GM19395 (cell line): ENCODE data around the gene PCDHA2.
"Not testable (repeated sequence)": the region's sequence is repeated elsewhere in the genome, so short reads cannot be mapped to it uniquely, and the experiment has no call there.

Experiments used
- ATAC-seq: cut with Tn5 transposase; IDR thresholded peaks from one replicate; pipeline ENCODE4 v1.9.1; 2021; ENCODE audit warnings: mild to moderate bottlenecking, moderate library complexity; ENCODE audit not compliant: unreplicated experiment

Gene PCDHA2

DNA sequence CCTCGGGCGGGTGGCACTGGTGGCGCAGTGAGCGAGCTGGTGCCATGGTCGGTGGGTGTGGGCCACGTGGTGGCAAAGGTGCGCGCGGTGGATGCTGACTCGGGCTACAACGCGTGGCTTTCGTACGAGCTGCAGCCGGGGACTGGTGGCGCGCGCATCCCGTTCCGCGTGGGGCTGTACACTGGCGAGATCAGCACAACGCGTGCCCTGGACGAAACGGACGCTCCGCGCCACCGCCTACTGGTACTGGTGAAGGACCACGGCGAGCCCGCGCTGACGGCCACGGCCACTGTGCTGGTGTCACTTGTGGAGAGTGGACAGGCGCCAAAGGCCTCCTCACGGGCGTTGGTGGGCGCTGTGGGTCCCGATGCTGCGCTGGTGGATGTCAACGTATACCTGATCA is 14.2 kb downstream of the PCDHA2 start:
- ATAC-seq = no peak

DNA sequence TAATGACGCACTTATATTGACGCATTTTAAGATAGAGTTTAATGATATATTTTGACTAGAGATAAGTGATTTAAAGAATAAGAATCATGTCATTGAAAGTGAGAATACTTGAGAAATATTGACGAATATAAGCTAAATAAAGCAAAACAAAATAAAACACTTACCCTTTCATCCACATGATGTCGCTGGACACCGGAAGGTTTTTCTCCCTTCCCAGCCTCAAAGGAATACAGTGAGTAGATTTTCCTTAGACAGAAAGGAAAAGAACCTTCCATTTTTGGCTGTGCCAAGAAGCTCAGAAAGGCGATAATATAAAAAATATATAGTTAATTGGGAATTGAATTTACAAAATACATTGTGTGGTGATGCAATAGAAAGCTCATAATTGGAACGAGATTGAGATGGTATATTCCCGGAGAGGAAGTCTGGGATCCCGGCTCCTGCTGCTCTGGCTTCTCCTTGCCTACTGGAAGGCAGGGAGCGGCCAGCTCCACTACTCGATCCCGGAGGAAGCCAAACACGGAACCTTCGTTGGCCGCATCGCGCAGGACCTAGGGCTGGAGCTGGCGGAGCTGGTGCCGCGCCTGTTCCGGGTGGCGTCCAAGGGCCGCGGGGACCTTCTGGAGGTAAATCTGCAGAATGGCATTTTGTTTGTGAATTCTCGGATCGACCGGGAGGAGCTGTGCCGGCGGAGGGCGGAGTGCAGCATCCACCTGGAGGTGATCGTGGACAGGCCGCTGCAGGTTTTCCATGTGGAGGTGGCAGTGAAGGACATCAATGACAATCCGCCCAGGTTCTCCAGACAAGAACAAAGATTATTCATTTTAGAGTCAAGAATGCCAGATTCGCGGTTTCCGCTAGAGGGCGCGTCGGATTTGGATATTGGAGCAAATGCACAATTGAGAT is 27.0 kb downstream of the PCDHA2 start, which contains the start of gene PCDHA5:
TSS of gene PCDHA5 (plus strand) at position 239 of the 906 bp plus-strand sequence.
- ATAC-seq = no peak

DNA sequence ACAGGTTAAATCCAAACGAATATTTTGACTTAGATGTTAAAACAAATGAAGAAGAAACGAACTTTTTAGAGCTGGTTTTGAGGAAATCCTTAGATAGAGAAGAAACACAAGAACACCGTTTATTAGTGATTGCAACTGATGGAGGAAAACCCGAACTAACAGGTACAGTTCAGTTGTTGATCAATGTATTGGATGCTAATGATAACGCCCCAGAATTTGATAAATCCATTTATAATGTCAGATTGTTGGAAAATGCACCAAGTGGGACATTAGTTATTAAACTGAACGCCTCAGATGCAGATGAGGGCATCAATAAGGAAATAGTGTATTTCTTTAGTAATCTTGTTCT is 27.6 kb downstream of the PCDHA2 start:
- ATAC-seq = no peak

DNA sequence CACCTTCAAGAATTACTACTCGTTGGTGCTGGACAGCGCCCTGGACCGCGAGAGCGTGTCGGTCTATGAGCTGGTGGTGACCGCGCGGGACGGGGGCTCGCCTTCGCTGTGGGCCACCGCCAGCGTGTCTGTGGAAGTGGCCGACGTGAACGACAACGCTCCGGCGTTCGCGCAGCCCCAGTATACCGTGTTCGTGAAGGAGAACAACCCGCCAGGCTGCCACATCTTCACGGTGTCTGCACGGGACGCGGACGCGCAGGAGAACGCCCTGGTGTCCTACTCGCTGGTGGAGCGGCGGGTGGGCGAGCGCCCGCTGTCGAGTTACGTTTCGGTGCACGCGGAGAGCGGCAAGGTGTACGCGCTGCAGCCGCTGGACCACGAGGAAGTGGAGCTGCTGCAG is 28.3 kb downstream of the PCDHA2 start:
- not testable (repeated sequence) for ATAC-seq

DNA sequence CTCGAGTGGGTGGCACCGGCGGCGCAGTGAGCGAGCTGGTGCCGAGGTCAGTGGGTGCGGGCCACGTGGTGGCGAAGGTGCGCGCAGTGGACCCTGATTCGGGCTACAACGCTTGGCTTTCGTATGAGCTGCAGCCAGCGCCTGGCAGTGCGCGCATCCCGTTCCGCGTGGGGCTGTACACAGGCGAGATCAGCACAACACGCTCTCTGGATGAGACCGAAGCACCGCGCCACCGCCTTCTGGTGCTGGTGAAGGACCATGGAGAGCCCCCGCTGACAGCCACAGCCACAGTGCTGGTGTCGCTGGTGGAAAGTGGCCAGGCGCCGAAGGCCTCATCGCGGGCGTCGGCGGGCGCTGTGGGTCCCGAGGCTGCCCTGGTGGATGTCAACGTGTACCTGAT is 28.8 kb downstream of the PCDHA2 start:
- ATAC-seq = no peak

DNA sequence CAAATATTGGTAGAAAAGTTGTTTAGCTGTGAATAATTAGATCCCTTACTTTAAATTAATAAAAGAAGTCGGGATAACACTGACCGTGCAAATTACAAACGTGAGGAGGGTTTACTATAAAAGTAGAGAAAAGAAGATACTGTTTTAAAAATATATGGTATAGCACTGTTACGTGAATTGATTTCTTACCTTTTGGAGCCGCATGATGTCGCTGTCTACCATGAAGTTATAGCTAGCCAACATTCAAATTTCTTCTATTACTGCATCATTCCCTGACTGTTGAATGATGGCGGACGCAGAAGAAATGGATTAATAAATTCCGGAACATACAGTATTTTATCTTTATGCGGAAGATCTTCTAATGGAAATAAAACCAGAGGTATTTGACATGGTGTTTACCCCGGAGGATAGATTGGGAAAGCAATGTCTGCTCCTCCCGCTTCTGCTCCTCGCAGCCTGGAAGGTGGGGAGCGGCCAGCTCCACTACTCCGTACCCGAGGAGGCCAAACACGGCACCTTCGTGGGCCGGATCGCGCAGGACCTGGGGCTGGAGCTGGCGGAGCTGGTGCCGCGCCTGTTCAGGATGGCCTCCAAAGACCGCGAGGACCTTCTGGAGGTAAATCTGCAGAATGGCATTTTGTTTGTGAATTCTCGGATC is 33.2 kb downstream of the PCDHA2 start, which contains the start of gene PCDHA6:
TSS of gene PCDHA6 (plus strand) at position 257 of the 658 bp plus-strand sequence. CDS start at position 389, 132 bp downstream.
- ATAC-seq = no peak

DNA sequence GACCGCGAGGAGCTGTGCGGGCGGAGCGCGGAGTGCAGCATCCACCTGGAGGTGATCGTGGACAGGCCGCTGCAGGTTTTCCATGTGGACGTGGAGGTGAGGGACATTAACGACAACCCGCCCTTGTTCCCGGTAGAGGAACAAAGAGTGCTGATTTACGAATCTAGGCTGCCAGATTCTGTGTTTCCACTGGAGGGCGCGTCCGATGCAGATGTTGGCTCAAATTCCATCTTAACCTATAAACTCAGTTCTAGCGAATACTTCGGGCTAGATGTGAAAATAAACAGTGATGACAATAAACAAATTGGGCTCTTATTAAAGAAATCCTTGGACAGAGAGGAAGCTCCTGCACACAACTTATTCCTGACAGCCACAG is 33.7 kb downstream of the PCDHA2 start:
- no peak for ATAC-seq

DNA sequence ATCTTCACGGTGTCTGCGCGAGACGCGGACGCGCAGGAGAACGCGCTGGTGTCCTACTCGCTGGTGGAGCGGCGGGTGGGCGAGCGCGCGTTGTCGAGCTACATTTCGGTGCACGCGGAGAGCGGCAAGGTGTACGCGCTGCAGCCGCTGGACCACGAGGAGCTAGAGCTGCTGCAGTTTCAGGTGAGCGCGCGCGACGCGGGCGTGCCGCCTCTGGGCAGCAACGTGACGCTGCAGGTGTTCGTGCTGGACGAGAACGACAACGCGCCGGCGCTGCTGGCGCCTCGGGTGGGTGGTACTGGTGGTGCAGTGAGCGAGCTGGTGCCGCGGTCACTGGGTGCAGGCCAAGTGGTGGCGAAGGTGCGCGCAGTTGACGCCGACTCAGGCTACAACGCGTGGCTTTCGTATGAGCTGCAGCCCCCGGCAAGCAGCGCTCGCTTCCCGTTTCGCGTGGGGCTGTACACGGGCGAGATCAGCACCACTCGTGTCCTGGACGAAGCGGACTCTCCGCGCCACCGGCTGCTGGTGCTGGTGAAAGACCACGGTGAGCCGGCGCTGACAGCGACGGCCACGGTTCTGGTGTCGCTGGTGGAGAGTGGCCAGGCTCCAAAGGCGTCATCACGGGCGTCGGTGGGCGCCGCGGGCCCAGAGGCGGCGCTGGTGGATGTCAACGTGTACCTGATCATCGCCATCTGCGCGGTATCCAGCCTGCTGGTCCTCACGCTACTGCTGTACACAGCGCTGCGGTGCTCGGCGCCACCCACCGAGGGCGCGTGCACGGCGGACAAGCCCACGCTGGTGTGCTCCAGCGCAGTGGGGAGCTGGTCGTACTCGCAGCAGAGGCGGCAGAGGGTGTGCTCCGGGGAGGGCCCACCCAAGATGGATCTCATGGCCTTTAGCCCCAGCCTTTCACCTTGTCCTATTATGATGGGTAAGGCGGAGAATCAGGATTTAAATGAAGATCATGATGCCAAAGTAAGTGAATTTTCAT is 35.2 kb downstream of the PCDHA2 start:
- not testable (repeated sequence) for ATAC-seq

DNA sequence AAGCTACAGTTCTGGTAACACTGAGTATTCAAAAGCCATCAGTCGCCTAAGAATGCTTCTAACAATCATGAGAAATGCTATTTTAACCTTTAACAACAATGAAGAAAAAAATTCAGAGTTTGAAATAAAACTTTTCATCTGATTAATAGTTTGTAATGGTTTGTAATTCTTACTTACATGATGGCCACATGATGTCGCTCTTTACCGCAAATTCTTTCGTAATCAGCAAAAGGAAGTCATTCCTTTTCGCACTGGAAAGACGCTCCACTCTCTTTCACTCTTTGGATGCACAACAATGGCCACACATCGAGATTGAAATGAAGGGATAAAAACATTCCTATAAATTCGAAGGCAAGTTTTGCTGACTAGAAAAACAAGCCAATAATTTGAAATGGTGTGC is 39.3 kb downstream of the PCDHA2 start, which contains the start of gene PCDHA7:
TSS of gene PCDHA7 (plus strand) at position 277 of the 400 bp plus-strand sequence. CDS start at position 392, 115 bp downstream.
- no peak for ATAC-seq

DNA sequence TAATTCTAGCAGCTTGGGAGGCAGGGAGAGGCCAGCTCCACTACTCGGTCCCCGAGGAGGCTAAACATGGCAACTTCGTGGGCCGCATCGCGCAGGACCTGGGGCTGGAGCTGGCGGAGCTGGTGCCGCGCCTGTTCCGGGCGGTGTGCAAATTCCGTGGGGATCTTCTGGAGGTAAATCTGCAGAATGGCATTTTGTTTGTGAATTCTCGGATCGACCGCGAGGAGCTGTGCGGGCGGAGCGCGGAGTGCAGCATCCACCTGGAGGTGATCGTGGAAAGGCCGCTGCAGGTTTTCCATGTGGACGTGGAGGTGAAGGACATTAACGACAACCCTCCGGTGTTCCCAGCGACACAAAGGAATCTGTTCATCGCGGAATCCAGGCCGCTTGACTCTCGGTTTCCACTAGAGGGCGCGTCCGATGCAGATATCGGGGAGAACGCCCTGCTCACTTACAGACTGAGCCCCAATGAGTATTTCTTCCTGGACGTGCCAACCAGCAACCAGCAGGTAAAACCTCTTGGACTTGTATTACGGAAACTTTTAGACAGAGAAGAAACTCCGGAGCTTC is 39.9 kb downstream of the PCDHA2 start:
- ATAC-seq = not testable (repeated sequence)

DNA sequence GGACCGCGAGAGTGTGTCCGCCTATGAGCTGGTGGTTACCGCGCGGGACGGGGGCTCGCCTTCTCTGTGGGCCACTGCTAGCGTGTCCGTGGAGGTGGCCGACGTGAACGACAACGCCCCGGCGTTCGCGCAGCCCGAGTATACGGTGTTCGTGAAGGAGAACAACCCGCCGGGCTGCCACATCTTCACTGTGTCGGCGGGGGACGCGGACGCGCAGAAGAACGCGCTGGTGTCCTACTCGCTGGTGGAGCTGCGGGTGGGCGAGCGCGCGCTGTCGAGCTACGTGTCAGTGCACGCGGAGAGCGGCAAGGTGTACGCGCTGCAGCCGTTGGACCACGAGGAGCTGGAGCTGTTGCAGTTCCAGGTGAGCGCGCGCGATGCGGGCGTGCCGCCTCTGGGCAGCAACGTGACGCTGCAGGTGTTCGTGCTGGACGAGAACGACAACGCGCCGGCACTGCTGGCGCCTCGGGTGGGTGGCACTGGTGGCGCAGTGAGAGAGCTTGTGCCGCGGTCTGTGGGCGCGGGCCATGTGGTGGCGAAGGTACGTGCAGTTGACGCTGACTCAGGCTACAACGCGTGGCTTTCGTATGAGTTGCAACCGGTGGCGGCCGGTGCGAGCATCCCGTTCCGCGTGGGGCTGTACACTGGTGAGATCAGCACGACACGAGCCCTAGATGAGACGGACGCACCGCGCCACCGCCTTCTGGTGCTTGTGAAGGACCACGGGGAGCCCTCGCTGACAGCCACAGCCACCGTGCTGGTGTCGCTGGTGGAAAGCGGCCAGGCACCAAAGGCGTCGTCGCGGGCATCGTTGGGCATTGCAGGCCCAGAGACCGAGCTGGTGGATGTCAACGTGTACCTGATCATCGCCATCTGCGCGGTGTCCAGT is 41.2 kb downstream of the PCDHA2 start:
- no peak for ATAC-seq

DNA sequence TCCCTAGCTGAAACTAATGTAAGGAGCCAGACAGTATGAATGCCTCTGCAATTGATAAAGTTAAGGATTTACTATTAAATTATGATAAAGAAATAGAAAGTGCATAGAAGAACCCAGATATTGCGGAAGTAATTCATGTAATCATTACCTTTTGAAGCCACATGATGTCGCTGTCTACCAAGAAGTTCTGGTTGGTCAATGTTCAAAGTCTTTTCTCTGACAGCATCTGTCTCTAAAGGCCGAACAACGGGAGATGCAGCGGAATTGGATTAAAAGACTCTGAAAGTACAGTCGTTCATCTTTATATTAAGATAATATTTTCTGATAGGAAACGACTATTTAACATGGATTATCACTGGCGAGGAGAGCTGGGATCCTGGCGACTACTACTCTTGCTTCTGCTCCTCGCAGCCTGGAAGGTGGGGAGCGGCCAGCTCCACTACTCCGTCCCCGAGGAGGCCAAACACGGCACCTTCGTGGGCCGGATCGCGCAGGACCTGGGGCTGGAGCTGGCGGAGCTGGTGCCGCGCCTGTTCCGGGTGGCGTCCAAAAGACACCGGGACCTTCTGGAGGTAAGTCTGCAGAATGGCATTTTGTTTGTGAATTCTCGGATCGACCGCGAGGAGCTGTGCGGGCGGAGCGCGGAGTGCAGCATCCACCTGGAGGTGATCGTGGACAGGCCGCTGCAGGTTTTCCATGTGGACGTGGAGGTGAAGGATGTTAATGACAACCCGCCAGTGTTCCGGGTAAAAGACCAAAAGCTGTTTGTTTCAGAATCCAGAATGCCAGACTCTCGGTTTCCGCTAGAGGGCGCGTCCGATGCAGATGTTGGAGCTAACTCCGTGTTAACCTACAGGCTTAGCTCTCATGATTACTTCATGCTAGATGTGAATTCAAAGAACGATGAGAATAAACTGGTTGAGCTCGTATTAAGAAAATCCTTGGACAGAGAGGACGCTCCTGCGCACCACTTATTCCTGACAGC is 46.6 kb downstream of the PCDHA2 start, which contains the start of gene PCDHA8:
TSS of gene PCDHA8 (plus strand) at position 210 of the 985 bp plus-strand sequence. CDS start at position 345, 135 bp downstream.
- no peak for ATAC-seq

DNA sequence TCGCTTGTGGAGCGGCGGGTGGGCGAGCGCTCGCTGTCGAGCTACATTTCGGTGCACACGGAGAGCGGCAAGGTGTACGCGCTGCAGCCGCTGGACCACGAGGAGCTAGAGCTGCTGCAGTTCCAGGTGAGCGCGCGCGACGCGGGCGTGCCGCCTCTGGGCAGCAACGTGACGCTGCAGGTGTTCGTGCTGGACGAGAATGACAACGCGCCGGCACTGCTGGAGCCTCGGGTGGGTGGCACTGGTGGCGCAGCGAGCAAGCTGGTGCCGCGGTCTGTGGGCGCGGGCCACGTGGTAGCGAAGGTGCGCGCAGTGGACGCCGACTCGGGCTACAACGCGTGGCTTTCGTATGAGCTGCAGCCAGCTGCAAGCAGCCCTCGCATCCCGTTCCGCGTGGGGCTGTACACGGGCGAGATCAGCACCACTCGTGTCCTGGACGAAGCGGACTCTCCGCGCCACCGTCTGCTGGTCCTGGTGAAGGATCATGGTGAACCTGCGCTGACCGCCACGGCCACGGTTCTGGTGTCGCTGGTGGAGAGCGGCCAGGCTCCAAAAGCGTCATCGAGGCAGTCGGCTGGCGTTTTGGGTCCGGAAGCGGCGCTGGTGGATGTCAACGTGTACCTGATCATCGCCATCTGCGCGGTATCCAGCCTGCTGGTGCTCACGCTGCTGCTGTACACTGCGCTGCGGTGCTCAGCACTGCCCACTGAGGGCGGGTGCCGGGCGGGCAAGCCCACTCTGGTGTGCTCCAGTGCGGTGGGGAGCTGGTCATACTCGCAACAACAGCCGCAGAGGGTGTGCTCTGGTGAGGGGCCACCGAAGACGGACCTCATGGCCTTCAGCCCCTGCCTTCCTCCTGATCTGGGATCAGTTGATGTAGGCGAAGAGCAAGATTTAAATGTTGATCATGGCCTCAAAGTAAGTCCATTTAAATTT is 48.4 kb downstream of the PCDHA2 start:
- no peak for ATAC-seq
